HepG2 (cell line): ENCODE measurements around the gene PROC. TPM values are rescaled to one million over a fixed set of nuclear protein-coding genes. Genes with fewer than 3 reads are reported as not detected.

Experiments
- DMAP1 ChIP-seq: IDR thresholded peaks from 2 replicates; pipeline ENCODE4 v1.6.1; 2016
- FOXO4 ChIP-seq: sonication (generic); formaldehyde crosslinking; conservative IDR thresholded peaks from 2 replicates; pipeline ENCODE4 v1.8.1; 2023; ENCODE audit warnings: missing genetic modification reagents
- NFAT5 ChIP-seq: sonication (generic); formaldehyde crosslinking; IDR thresholded peaks from 2 replicates; pipeline ENCODE4 v1.4.0; 2020; ENCODE audit warnings: missing genetic modification reagents
- RBAK ChIP-seq: sonication (generic); formaldehyde crosslinking; IDR thresholded peaks from 2 replicates; pipeline ENCODE4 v1.5.1; 2020; ENCODE audit warnings: mild to moderate bottlenecking, missing genetic modification reagents
- TAF1 ChIP-seq: sonication (generic); formaldehyde crosslinking; IDR thresholded peaks from 2 replicates; pipeline ENCODE4 v1.4.0; 2020; ENCODE audit warnings: missing genetic modification reagents
- TCF7L2 ChIP-seq: IDR thresholded peaks from 2 replicates; pipeline ENCODE4 v1.6.1; 2011; ENCODE audit warnings: mild to moderate bottlenecking, low read depth, low read length, moderate library complexity
- THRA ChIP-seq: sonication (generic); formaldehyde crosslinking; IDR thresholded peaks from 2 replicates; pipeline ENCODE4 v1.4.0; 2020; ENCODE audit warnings: missing genetic modification reagents, borderline replicate concordance
- ZEB1 ChIP-seq: IDR thresholded peaks from 2 replicates; pipeline ENCODE4 v1.6.1; 2012; ENCODE audit warnings: mild to moderate bottlenecking, low read depth, inconsistent platforms; ENCODE audit not compliant: insufficient replicate concordance
- ZNF142 ChIP-seq: sonication (generic); formaldehyde crosslinking; IDR thresholded peaks from 2 replicates; pipeline ENCODE4 v1.4.0; 2020; ENCODE audit warnings: missing genetic modification reagents
- ZNF24 ChIP-seq: fragments of 450-650 bp; IDR thresholded peaks from 2 replicates; pipeline ENCODE4 v1.6.1; 2017; ENCODE audit warnings: antibody characterized with exemption, mild to moderate bottlenecking
- ZNF274 ChIP-seq: sonication (generic); formaldehyde crosslinking; IDR thresholded peaks from 2 replicates; pipeline ENCODE4 v1.5.1; 2020; ENCODE audit warnings: mild to moderate bottlenecking, missing genetic modification reagents
- ZNF496 ChIP-seq: sonication (generic); formaldehyde crosslinking; IDR thresholded peaks from 2 replicates; pipeline ENCODE4 v1.8.1; 2023; ENCODE audit warnings: mild to moderate bottlenecking, moderate library complexity, missing genetic modification reagents; ENCODE audit not compliant: insufficient replicate concordance
- ZNF576 ChIP-seq: sonication (generic); formaldehyde crosslinking; IDR thresholded peaks from 2 replicates; pipeline ENCODE4 v1.4.0; 2020; ENCODE audit warnings: mild to moderate bottlenecking, missing genetic modification reagents
- ZNF766 ChIP-seq: sonication (generic); formaldehyde crosslinking; IDR thresholded peaks from 2 replicates; pipeline ENCODE4 v1.5.0; 2020; ENCODE audit warnings: missing genetic modification reagents, borderline replicate concordance
- ZNF790 ChIP-seq: sonication (generic); formaldehyde crosslinking; IDR thresholded peaks from 2 replicates; pipeline ENCODE4 v1.8.0; 2022; ENCODE audit warnings: missing genetic modification reagents, mild to moderate bottlenecking, borderline replicate concordance
- ZNF850 ChIP-seq: sonication (generic); formaldehyde crosslinking; conservative IDR thresholded peaks from 2 replicates; pipeline ENCODE4 v1.9.0; 2021; ENCODE audit warnings: mild to moderate bottlenecking, missing genetic modification reagents
- ZSCAN29 ChIP-seq: sonication (generic); formaldehyde crosslinking; conservative IDR thresholded peaks from 2 replicates; pipeline ENCODE4 v1.4.0; 2020; ENCODE audit warnings: mild to moderate bottlenecking, missing genetic modification reagents
- polyA plus RNA-seq, 8 experiments: library from polyadenylated mRNA; depleted of rRNA in 3 of 8; stranded (reverse) in 7 of 8; unstranded in 1 of 8; fragments of >200 nt; fragmentation: Illumina TruSeq in 4 of 8; extraction: Trizol in 4 of 8; gene quantifications; 2 replicates each; pipeline versions ENCODE4 v1.2.1 to v1.2.3, GENCODE V29; 2011 to 2016; ENCODE audit warnings: low read depth in 4 of 8, missing spikeins in 1 of 8, mixed read lengths in 1 of 8; ENCODE audit not compliant: insufficient read depth in 1 of 8
- total RNA-seq, 5 experiments: library from RNA; depleted of rRNA; stranded (reverse); fragments of >200 nt; fragmentation: Illumina TruSeq; extraction: Trizol; gene quantifications; 2 replicates each; pipeline ENCODE4 v1.2.3, GENCODE V29; 2016; ENCODE audit warnings: low read depth in 1 of 5

The PROC gene
- total and polyA plus RNA-seq, 2 of the 13 experiments (the other 11 are each of a cell fraction or from before 2014, with no cell fraction given) = 134 to 185 TPM

- TF ChIP-seq ZNF142 (CRISPR knock-in tag) (no peak), NFAT5 (0 out of 2 replicates have a peak, but pooled peaks have one; percentile 3), DMAP1 (CRISPR knock-in tag) (no peak), TAF1 (CRISPR knock-in tag) (no peak), ZNF496 (CRISPR knock-in tag) (no peak), FOXO4 (no peak), ZEB1 (no peak), THRA (CRISPR knock-in tag) (no peak), ZNF790 (no peak), ZNF274 (no peak), RBAK (CRISPR knock-in tag) (no peak), ZSCAN29 (CRISPR knock-in tag) (no peak), ZNF576 (CRISPR knock-in tag) (no peak), TCF7L2 (no peak), ZNF766 (CRISPR knock-in tag) (no peak), ZNF850 (CRISPR knock-in tag) (no peak), ZNF24 (no peak)
These were observed 34.8 kb downstream of the PROC start (continued) for GRCh38 chr2:127453013-127453391.
